Esophagus squamous epithelium (tissue), 5 donors: Measurements from ENCODE around the gene MON2. TPM values are rescaled to one million over a fixed set of nuclear protein-coding genes. Genes with fewer than 3 reads are reported as not detected.
"Not testable (repeated sequence)": the region's sequence is repeated elsewhere in the genome, so short reads cannot be mapped to it uniquely, and the experiment has no call there.

ENCODE experiments used
- DNase-seq: peaks from one replicate; lab custom pipeline; 2025; lab: John Stamatoyannopoulos, UW
- H3K27ac ChIP-seq, 4 donors: fragments of 200-600 bp; sonication (generic); one replicate each; pipeline ENCODE4 v1.5.1; 2016 to 2019; ENCODE audit warnings: mild to moderate bottlenecking in 1 of 4
- H3K27me3 ChIP-seq, 4 donors: fragments of 200-600 bp; sonication (generic); 1 replicate in 3 of 4; 2 replicates in 1 of 4; pipeline versions ENCODE4 v1.5.1 to v1.6.0; 2017 to 2021; ENCODE audit warnings: antibody characterized with exemption in 1 of 4
- H3K36me3 ChIP-seq, 3 donors: fragments of 200-600 bp; sonication (generic); one replicate each; pipeline ENCODE4 v1.5.1; 2016 to 2019
- H3K4me1 ChIP-seq, 3 donors: fragments of 200-600 bp; sonication (generic); one replicate each; pipeline ENCODE4 v1.5.1; 2017 to 2019
- H3K4me3 ChIP-seq, 4 donors: fragments of 200-600 bp; sonication (generic); 1 replicate in 3 of 4; 2 replicates in 1 of 4; pipeline ENCODE4 v1.5.1; 2016 to 2019; ENCODE audit warnings: mild to moderate bottlenecking in 2 of 4, moderate library complexity in 1 of 4
- H3K9me3 ChIP-seq, 3 donors: fragments of 200-600 bp; sonication (generic); one replicate each; pipeline ENCODE4 v1.5.1; 2016 to 2019
- POLR2A ChIP-seq, 4 donors: fragments of 450-650 bp; IDR thresholded peaks; one replicate each; pipeline ENCODE4 v1.6.1; 2017; ENCODE audit warnings: antibody characterized with exemption in 4 of 4, mild to moderate bottlenecking in 4 of 4, moderate library complexity in 3 of 4
- WGBS, 2 donors: methylation state at CpG; one replicate each; pipeline ENCODE4 v1.1.5; 2018; 5-methylcytosine and 5-hydroxymethylcytosine counted together
- intact Hi-C: fragments of 100-400 bp; cut with DNase I; formaldehyde crosslinking; loops from one replicate; pipeline ENCODE4 v1.15.0; 2022
- total RNA-seq, 4 donors: library from RNA; depleted of rRNA; stranded (reverse); fragments of >200 nt; gene quantifications; one replicate each; pipeline ENCODE4 v1.1.0, GENCODE V29; 2016
- TF ChIP-seq, protein P1 (sequence below), 6 experiments: fragments of 450-650 bp in 4 of 6; fragments of 200-600 bp in 2 of 6; sonication (generic) in 2 of 6; IDR thresholded peaks; one replicate each; pipeline ENCODE4 v1.5.1; 2016 to 2019; ENCODE audit warnings: antibody characterized with exemption in 6 of 6, mild to moderate bottlenecking in 4 of 6, moderate library complexity in 4 of 6
- donor health status: DM: yes; HTN: yes; CAD: no.

The MON2 gene
- total RNA-seq, 4 donors from 2014 or later, result 29.6 to 61.4 (median 41.9) TPM

- intact Hi-C loops, result no loop called here
- no peak overlapping the region for H3K4me3 ChIP-seq
- TF ChIP-seq, protein P1, sequence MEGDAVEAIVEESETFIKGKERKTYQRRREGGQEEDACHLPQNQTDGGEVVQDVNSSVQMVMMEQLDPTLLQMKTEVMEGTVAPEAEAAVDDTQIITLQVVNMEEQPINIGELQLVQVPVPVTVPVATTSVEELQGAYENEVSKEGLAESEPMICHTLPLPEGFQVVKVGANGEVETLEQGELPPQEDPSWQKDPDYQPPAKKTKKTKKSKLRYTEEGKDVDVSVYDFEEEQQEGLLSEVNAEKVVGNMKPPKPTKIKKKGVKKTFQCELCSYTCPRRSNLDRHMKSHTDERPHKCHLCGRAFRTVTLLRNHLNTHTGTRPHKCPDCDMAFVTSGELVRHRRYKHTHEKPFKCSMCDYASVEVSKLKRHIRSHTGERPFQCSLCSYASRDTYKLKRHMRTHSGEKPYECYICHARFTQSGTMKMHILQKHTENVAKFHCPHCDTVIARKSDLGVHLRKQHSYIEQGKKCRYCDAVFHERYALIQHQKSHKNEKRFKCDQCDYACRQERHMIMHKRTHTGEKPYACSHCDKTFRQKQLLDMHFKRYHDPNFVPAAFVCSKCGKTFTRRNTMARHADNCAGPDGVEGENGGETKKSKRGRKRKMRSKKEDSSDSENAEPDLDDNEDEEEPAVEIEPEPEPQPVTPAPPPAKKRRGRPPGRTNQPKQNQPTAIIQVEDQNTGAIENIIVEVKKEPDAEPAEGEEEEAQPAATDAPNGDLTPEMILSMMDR (IDR thresholded peaks at IDR 0.05), result no peak
- no peak for TF ChIP-seq POLR2A (IDR thresholded peaks at IDR 0.05)
- H3K9me3 ChIP-seq, result peaks cover 0 to 11% (median 0%) of the 10 kb centered on the region in 3 donors
- H3K36me3 ChIP-seq, result peaks cover 0 to 58% (median 0%) of the 10 kb centered on the region in 3 donors
- no peak for DNase-seq
- no peak overlapping the region for H3K27ac ChIP-seq
- H3K4me1 ChIP-seq, result no peaks in the 10 kb centered on the region
- H3K27me3 ChIP-seq, result no peaks in the 10 kb centered on the region
- WGBS, 2 donors, result 100% methylated on average over 2 to 3 of the region's 5 CpGs
Measured at GRCh38 chr12:62512901-62513300, 46.3 kb downstream of the MON2 start.

GRCh38 chr12:62514080-62514479 is 47.5 kb downstream of the MON2 start:
- H3K4me3 ChIP-seq, DNase-seq, H3K27me3 ChIP-seq, intact Hi-C loops, H3K4me1 ChIP-seq, H3K27ac ChIP-seq: not testable (repeated sequence)
- 94 to 100% methylated on average over 2 to 3 of the region's 3 CpGs for WGBS, 2 donors
- Histone ChIP-seq H3K36me3 (peaks cover 0 to 52% (median 0%) of the 10 kb centered on the region in 3 donors), H3K9me3 (peaks cover 0 to 11% (median 0%) of the 10 kb centered on the region in 3 donors)

DNA sequence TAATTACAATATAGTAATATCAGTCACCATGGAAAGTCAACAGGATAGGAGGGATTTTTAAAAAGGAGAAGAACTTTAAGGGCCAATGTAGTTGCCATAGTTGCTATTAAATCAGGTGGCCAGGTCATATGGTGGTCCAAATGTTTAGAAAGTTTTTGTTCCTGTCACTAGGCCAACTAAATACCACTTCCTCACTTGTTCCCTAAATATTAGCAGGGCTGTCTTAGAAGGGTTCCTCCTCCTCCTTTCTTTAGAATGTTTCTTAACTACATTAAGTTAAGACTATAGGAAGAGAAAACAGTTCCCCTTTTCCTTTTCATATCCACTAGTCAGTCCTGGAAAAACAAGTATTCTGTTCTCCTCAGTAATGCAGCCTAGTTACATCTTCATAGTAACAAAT is 50.3 kb downstream of the MON2 start:
- Histone ChIP-seq H3K4me3 (no peak overlapping the region), H3K27me3 (no peaks in the 10 kb centered on the region), H3K27ac (no peak overlapping the region), H3K9me3 (peaks cover 0 to 11% (median 0%) of the 10 kb centered on the region in 3 donors), H3K4me1 (no peaks in the 10 kb centered on the region), H3K36me3 (peaks cover 0 to 41% (median 0%) of the 10 kb centered on the region in 3 donors)
- intact Hi-C loops, result no loop called here
- TF ChIP-seq, protein P1 (IDR thresholded peaks at IDR 0.05), result no peak
- TF ChIP-seq POLR2A (IDR thresholded peaks at IDR 0.05), result no peak
- no peak for DNase-seq

DNA sequence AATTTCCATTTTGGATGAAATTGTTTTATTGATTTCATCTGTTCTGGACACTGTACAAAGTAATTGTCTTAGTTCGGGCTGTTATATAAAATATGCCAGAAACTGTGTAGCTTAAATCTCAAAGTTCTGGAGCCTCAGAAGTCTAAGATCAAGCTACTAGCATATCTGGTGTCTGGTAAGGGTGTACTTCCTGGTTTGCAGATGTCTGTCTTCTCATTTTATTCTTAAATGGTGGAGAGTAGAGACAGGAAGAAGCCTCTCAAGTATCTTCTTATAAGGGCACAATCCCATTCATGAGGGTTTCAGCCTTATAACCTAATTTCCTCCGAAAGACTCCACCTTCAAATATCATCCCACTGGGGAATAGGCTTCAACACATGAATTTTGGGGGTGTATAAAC is 51.3 kb downstream of the MON2 start:
- no peak overlapping the region for H3K27ac ChIP-seq
- peaks cover 0 to 10% (median 0%) of the 10 kb centered on the region in 3 donors for H3K9me3 ChIP-seq
- no peak for DNase-seq
- H3K4me1 ChIP-seq, result no peaks in the 10 kb centered on the region
- no peaks in the 10 kb centered on the region for H3K27me3 ChIP-seq
- H3K4me3 ChIP-seq, result no peak overlapping the region
- peaks cover 0 to 32% (median 0%) of the 10 kb centered on the region in 3 donors for H3K36me3 ChIP-seq
- intact Hi-C loops, result no loop called here
- 88 to 92% methylated on average over 2 of the region's 2 CpGs for WGBS, 2 donors
- no peak for TF ChIP-seq POLR2A (IDR thresholded peaks at IDR 0.05)
- TF ChIP-seq, protein P1 (IDR thresholded peaks at IDR 0.05), result no peak

DNA sequence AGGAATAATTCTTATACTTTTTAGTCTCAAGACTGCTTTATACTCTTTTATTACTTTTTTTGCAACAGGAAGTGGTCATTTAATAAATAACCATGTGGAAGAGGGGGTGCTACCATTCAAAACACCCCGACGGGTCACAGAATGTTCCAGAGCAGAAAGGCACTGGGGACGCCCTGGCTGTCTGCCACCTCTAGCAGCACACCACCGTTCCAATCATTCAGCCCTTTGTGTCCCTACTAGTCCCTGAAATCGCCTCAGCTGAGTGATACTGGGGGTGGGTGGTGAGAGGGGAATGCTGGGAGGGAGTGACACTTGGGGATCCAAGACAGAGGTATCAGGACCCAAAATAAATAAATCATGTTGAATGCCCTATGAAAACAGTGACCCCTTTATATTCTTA is 52.4 kb downstream of the MON2 start:
- TF ChIP-seq POLR2A (IDR thresholded peaks at IDR 0.05), result no peak
- TF ChIP-seq, protein P1 (IDR thresholded peaks at IDR 0.05), result no peak
- peaks cover 0 to 20% (median 0%) of the 10 kb centered on the region in 3 donors for H3K36me3 ChIP-seq
- H3K27ac ChIP-seq, result no peak overlapping the region
- H3K4me3 ChIP-seq, result no peak overlapping the region
- no peaks in the 10 kb centered on the region for H3K9me3 ChIP-seq
- no peaks in the 10 kb centered on the region for H3K4me1 ChIP-seq
- no peaks in the 10 kb centered on the region for H3K27me3 ChIP-seq
- DNase-seq, result no peak
- intact Hi-C loops, result no loop called here
- 77 to 81% methylated on average over 5 of the region's 5 CpGs for WGBS, 2 donors

DNA sequence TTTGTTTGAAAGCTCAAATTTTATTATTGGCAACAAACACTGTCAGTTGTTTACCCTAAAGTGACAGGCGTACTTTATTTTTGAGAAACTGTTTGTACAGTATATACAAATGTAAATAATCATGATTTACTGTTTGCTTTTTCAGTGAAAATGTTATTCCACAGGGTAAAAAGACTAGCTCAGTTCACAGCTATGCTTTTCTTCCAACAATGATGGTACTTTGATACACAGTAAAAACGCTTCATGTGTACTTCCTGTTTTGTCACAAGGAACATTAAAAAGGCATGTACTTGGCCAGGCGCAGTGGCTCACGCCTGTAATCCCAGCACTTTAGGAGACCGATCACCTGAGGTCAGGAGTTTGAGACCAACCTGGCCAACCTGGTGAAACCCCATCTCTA is 53.7 kb downstream of the MON2 start:
- no peak overlapping the region for H3K4me3 ChIP-seq
- no peak for TF ChIP-seq POLR2A (IDR thresholded peaks at IDR 0.05)
- TF ChIP-seq, protein P1 (IDR thresholded peaks at IDR 0.05), result no peak
- no peak overlapping the region for H3K27ac ChIP-seq
- 85 to 95% methylated on average over 5 of the region's 5 CpGs for WGBS, 2 donors
- intact Hi-C loops, result no loop called here
- H3K27me3 ChIP-seq, result no peaks in the 10 kb centered on the region
- H3K36me3 ChIP-seq, result peaks cover 0 to 26% (median 0%) of the 10 kb centered on the region in 3 donors
- DNase-seq, result no peak
- H3K9me3 ChIP-seq, result no peaks in the 10 kb centered on the region
- no peaks in the 10 kb centered on the region for H3K4me1 ChIP-seq
